ENCODE results near the gene POC1A. TPM values are rescaled to one million over a fixed set of nuclear protein-coding genes. Genes with fewer than 3 reads are reported as not detected.

The POC1A gene
- total and polyA plus RNA-seq, 2 of the 4 experiments (the other 2 are of a cell fraction) = 10.6 to 11.5 TPM

DNA sequence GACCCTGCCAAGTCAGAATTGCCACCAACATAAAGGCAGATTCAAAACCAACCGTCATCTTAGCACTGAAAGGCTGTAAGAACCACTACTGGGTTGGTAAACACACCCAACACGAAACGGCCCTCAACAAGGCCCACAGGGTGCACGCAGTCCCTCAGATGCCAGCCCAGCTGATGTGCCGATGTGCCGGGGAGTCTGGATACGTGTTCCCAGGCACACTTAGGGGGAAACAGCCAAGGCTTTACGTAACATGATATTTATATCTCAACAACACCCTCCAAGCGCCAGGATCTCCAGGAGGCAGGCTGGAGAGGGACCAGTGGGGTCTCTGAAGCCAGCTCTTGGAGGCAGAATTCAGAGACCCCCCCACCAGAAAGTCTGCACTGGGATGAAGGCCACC, 14.2 kb downstream of the POC1A start:
- no peak overlapping the region for H3K9ac ChIP-seq (ENCODE audit: low read depth, low read length)
- no peak overlapping the region for H3K23ac ChIP-seq (ENCODE audit: low read depth, low read length)
- WGBS, 2 experiments (ENCODE audit: extremely low coverage in 2 of 2, insufficient read length in 1 of 2) = 100% methylated on average over 4 of the region's 9 CpGs; no CpG with 5 or more reads in 1 of the 2 experiments
- no peak overlapping the region for H3K56ac ChIP-seq (ENCODE audit: extremely low read depth, insufficient read depth, low read length)
- peaks cover 9 to 32% of the 10 kb centered on the region in 2 experiments for H3K79me1 ChIP-seq (ENCODE audit: low read depth in 1 of 2, low read length in 2 of 2)
- peaks cover 2% of the 10 kb centered on the region; the same call in 1 of the 2 replicates for H3K4me1 ChIP-seq (ENCODE audit: control insufficient read depth, insufficient read depth, low read length)
- dilution Hi-C loops (cut with HindIII; ENCODE audit: low sequenced_read_pairs, unreplicated experiment) (no loop called here), intact Hi-C loops (cut with micrococcal nuclease) (loop anchor here (5.0 kb wide), 2 partner anchors 83 to 198 kb away; partner anchors contain the start of genes DUSP7, PARP3 and RRP9), in situ Hi-C loops (cut with MboI; ENCODE audit: low sequenced_read_pairs) (no loop called here)
- no peak overlapping the region for H3K27ac ChIP-seq (ENCODE audit: insufficient read depth, low read length)
- H3K9me1 ChIP-seq (ENCODE audit: insufficient read depth, low read length) = no peaks in the 10 kb centered on the region
- DNase-seq (no peak), ATAC-seq (ENCODE audit: low read depth) (no peak)
- TF ChIP-seq CHD1 (IDR thresholded peaks at IDR 0.05; ENCODE audit: low read depth, low read length) = no peak
- no peak for TF ChIP-seq RFX5 (IDR thresholded peaks at IDR 0.05; ENCODE audit: low read depth, low read length)
- H2BK5ac ChIP-seq (ENCODE audit: low read depth, low read length, poor library complexity, severe bottlenecking) = no peak overlapping the region
- H3K4me3 ChIP-seq (ENCODE audit: insufficient read depth, low read depth, low read length) = no peak overlapping the region
- H2AFZ ChIP-seq (replicated peaks; ENCODE audit: low read length, poor library complexity) = no peak overlapping the region
- ChIA-PET CTCF (no interaction called here), POLR2A (ENCODE audit: unreplicated experiment) (no interaction called here)
- H3K4ac ChIP-seq (ENCODE audit: low read depth, low read length) = no peak overlapping the region
- H3K18ac ChIP-seq (ENCODE audit: low read depth, low read length) = no peak overlapping the region
- no peaks in the 10 kb centered on the region for H4K20me1 ChIP-seq (ENCODE audit: insufficient read depth, low read length)
- H4K91ac ChIP-seq (ENCODE audit: insufficient read depth, low read depth, low read length) = no peak overlapping the region
- no peak overlapping the region for H4K5ac ChIP-seq (ENCODE audit: low read depth, low read length)
- no peak overlapping the region for H2BK120ac ChIP-seq (ENCODE audit: low read depth, low read length)
- peaks cover 4% of the 10 kb centered on the region for H3K36me3 ChIP-seq (ENCODE audit: control insufficient read depth, insufficient read depth, low read length)
- no peak overlapping the region for H2BK15ac ChIP-seq (ENCODE audit: low read depth, low read length)
- H2AK9ac ChIP-seq (replicated peaks; ENCODE audit: low read depth, low read length, poor library complexity) = no peak overlapping the region
- BruUV-seq (replicated peaks) = no TSS peak
- H2AK5ac ChIP-seq (ENCODE audit: low read depth, low read length) = no peak overlapping the region
- H3K14ac ChIP-seq (replicated peaks; ENCODE audit: low read depth, low read length) = no peak overlapping the region
- H3K27me3 ChIP-seq (ENCODE audit: control insufficient read depth, insufficient read depth, low read length) = no peaks in the 10 kb centered on the region
- no peaks in the 10 kb centered on the region for H3K9me3 ChIP-seq (ENCODE audit: control insufficient read depth, insufficient read depth, low read length)
- no peak overlapping the region for H3K4me2 ChIP-seq (ENCODE audit: low read depth, low read length)
- no peak overlapping the region for H2BK20ac ChIP-seq (ENCODE audit: low read depth, low read length)
- H4K8ac ChIP-seq (ENCODE audit: low read depth in 2 of 2, low read length in 2 of 2) = no peak overlapping the region

All from IMR-90 (cell line).